Panc1 (cell line): ENCODE results near the gene BMPR2. TPM values are rescaled to one million over a fixed set of nuclear protein-coding genes. Genes with fewer than 3 reads are reported as not detected.

Experiments used
- ATAC-seq: fragments of 200-7000 bp; cut with Tn5 transposase; 2 replicates; pipeline ENCODE4 v1.9.1; 2020; ENCODE audit warnings: mild to moderate bottlenecking, moderate library complexity
- BruUV-seq: library from RNA; stranded (reverse); fragments of 400-500 nt; replicated peaks from 2 replicates; lab custom pipeline; 2021; lab: Mats Ljungman, UMichigan
- CTCF ChIA-PET: fragments of 300-600 bp; sonication (Branson Sonifier 250); formaldehyde crosslinking; loops from one replicate; lab custom pipeline; 2022; ENCODE audit warnings: antibody characterized with exemption; lab: Charles Lee
- POLR2A ChIA-PET: fragments of 300-600 bp; sonication (Branson Sonifier 250); formaldehyde crosslinking; loops from one replicate; lab custom pipeline; 2022; ENCODE audit warnings: antibody characterized with exemption; lab: Charles Lee
- DNase-seq: peaks from one replicate; pipeline ENCODE4 v3.0.0-alpha.2; 2010; ENCODE audit warnings: low read depth, low spot score
- H3K27ac ChIP-seq: 2 replicates; pipeline ENCODE4 v1.5.1; 2011; ENCODE audit warnings: mild to moderate bottlenecking, low read length, inconsistent platforms
- H3K27me3 ChIP-seq: fragments of 200-500 bp; sonication (Bioruptor generic); 2 replicates; pipeline ENCODE4 v1.6.0; 2014; ENCODE audit warnings: low read length, inconsistent platforms; ENCODE audit not compliant: control insufficient read depth, insufficient read depth
- H3K36me3 ChIP-seq: fragments of 200-500 bp; sonication (Bioruptor generic); 2 replicates; pipeline ENCODE4 v1.5.1; 2014; ENCODE audit warnings: inconsistent platforms, mild to moderate bottlenecking, low read length, moderate library complexity; ENCODE audit not compliant: control insufficient read depth, insufficient read depth
- H3K4me1 ChIP-seq: 2 replicates; pipeline ENCODE4 v1.5.1; 2011; ENCODE audit warnings: inconsistent platforms, mild to moderate bottlenecking, low read length, moderate library complexity; ENCODE audit not compliant: control insufficient read depth, insufficient read depth
- H3K4me3 ChIP-seq, 2 experiments: 2 replicates each; pipeline ENCODE4 v1.5.1; 2011 to 2012; ENCODE audit warnings: low read depth in 2 of 2, low read length in 2 of 2, mild to moderate bottlenecking in 2 of 2, inconsistent platforms in 1 of 2, moderate library complexity in 1 of 2
- H3K9me3 ChIP-seq: fragments of 200-500 bp; sonication (Bioruptor generic); 2 replicates; pipeline ENCODE4 v1.5.1; 2014; ENCODE audit warnings: low read depth, mild to moderate bottlenecking, inconsistent platforms, low read length, moderate library complexity; ENCODE audit not compliant: control insufficient read depth, insufficient read depth
- CTCF ChIP-seq: fragments of 450-650 bp; IDR thresholded peaks from 2 replicates; pipeline ENCODE4 v1.5.1; 2017; ENCODE audit warnings: mild to moderate bottlenecking
- POLR2AphosphoS5 ChIP-seq: IDR thresholded peaks from 2 replicates; pipeline ENCODE4 v1.6.1; 2012; ENCODE audit warnings: mild to moderate bottlenecking, low read depth, low read length, moderate library complexity
- REST ChIP-seq, 2 experiments: IDR thresholded peaks; 2 replicates each; pipeline ENCODE4 v1.6.1; 2011 to 2012; ENCODE audit warnings: low read depth in 2 of 2, control low read depth in 1 of 2, low read length in 1 of 2, mild to moderate bottlenecking in 1 of 2, moderate library complexity in 1 of 2; ENCODE audit not compliant: insufficient read depth in 1 of 2
- SIN3A ChIP-seq: IDR thresholded peaks from 2 replicates; pipeline ENCODE4 v1.6.1; 2012; ENCODE audit warnings: low read depth, mild to moderate bottlenecking, low read length, moderate library complexity, borderline replicate concordance; ENCODE audit not compliant: insufficient read depth
- TCF7L2 ChIP-seq: IDR thresholded peaks from 2 replicates; pipeline ENCODE4 v1.6.1; 2011; ENCODE audit warnings: mild to moderate bottlenecking, low read depth, low read length, inconsistent platforms
- in situ Hi-C: cut with HindIII; loops from 2 replicates; pipeline ENCODE4 v1.10.0; 2016; ENCODE audit warnings: low sequenced_read_pairs, low pct_unique_long_range_greater_than_20kb
- intact Hi-C: fragments of 100-400 bp; cut with micrococcal nuclease; formaldehyde crosslinking; loops from one replicate; pipeline ENCODE4 v1.10.0; 2022; ENCODE audit not compliant: unreplicated experiment
- total RNA-seq: library from RNA; stranded (reverse); gene quantifications from one replicate; pipeline ENCODE4 v1.2.1, GENCODE V29; 2021; ENCODE audit not compliant: unreplicated experiment

The BMPR2 gene
- total RNA-seq, 1 experiment from 2014 or later: 65.2 TPM

DNA sequence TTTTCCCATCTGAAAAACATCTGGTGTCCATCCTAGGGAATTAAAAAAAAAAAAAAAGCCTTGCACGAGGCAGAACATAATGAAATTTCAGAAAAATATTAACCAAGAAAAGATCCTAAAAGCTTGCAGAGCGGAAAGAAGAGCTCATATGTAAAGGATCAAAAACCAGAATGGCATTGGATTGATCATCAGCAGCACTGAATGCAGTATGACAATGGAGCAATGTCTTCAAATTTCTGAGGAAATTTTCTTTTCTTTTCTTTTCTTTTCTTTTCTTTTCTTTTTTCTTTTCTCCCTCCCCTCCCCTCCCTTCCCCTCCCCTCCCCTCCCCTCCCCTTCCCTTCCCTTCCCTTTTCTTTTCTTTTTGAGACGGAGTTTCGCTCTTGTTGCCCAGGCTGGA, 237.4 kb downstream of the BMPR2 start:
- H3K4me1 ChIP-seq: no peaks in the 10 kb centered on the region
- no TSS peak for BruUV-seq
- TF ChIP-seq REST (IDR thresholded peaks at IDR 0.05; ENCODE audit: insufficient read depth in 1 of 2, low read depth in 2 of 2, low read length in 1 of 2) (no peak), TCF7L2 (no peak), SIN3A (no peak), POLR2AphosphoS5 (no peak), CTCF (no peak)
- ChIA-PET POLR2A (interaction anchor here (0.7 kb wide), 1 partner anchor 486 kb away, joined by 4 read pairs; no protein-coding TSS in a partner anchor), CTCF (interaction anchor here (0.6 kb wide), 1 partner anchor 250 kb away, joined by 7 read pairs; no protein-coding TSS in a partner anchor)
- in situ Hi-C loops (no loop called here), intact Hi-C loops (no loop called here)
- no peaks in the 10 kb centered on the region for H3K9me3 ChIP-seq
- H3K36me3 ChIP-seq: no peaks in the 10 kb centered on the region
- H3K4me3 ChIP-seq: no peak overlapping the region
- DNase-seq: no peak
- ATAC-seq: no peak
- peaks cover 2% of the 10 kb centered on the region for H3K27me3 ChIP-seq
- H3K27ac ChIP-seq: no peak overlapping the region

Other genes with a start within 250 kb of the BMPR2 start
- gene SUMO1, start 137.7 kb upstream of the BMPR2 start, total RNA-seq: 137 TPM
- gene NOP58, start 110.6 kb upstream of the BMPR2 start, total RNA-seq: 119 TPM